CD4-positive, alpha-beta T cell treated with Interleukin-4 for 1 hour (primary cell): ENCODE data around the gene NEK3.
"Not testable (repeated sequence)": the region's sequence is repeated elsewhere in the genome, so short reads cannot be mapped to it uniquely, and the experiment has no call there.

Experiments used
- DNase-seq, 2 donors: peaks; one replicate each; pipeline ENCODE4 v3.0.0-alpha.2; 2020 to 2022

Gene NEK3

GRCh38 chr13:52165411-52165810 lies 6.0 kb upstream of the NEK3 start:
- DNase-seq = no peak

GRCh38 chr13:52164989-52165388 lies 5.6 kb upstream of the NEK3 start:
- no peak for DNase-seq

GRCh38 chr13:52163878-52164277 lies 4.5 kb upstream of the NEK3 start:
- not testable (repeated sequence) for DNase-seq

GRCh38 chr13:52162279-52163101 lies 3.1 kb upstream of the NEK3 start:
- DNase-seq = no peak

- no peak for DNase-seq
Measured at GRCh38 chr13:52161181-52161646, 1.8 kb upstream of the NEK3 start.

GRCh38 chr13:52160506-52160905 lies 1.1 kb upstream of the NEK3 start:
- DNase-seq = no peak

- DNase-seq = no peak
Measured at GRCh38 chr13:52160053-52160452, 656 bp upstream of the NEK3 start.

- DNase-seq = peak in 1 of 2 donors; percentile 13
Measured at GRCh38 chr13:52158629-52159158, 703 bp downstream of the NEK3 start.

- DNase-seq = no peak
Measured at GRCh38 chr13:52156724-52157261, 2.6 kb downstream of the NEK3 start.

GRCh38 chr13:52155177-52155576 lies 4.2 kb downstream of the NEK3 start:
- no peak for DNase-seq

- no peak for DNase-seq
Measured at GRCh38 chr13:52147225-52147624, 12.2 kb downstream of the NEK3 start.

GRCh38 chr13:52141299-52141698 lies 18.1 kb downstream of the NEK3 start:
- DNase-seq = no peak

- DNase-seq = no peak
Measured at GRCh38 chr13:52137489-52137888, 21.9 kb downstream of the NEK3 start.

GRCh38 chr13:52136763-52137162 lies 22.6 kb downstream of the NEK3 start:
- no peak for DNase-seq

GRCh38 chr13:52130641-52131040 lies 28.8 kb downstream of the NEK3 start:
- DNase-seq = no peak

GRCh38 chr13:52128714-52129700 lies 30.4 kb downstream of the NEK3 start, which contains the start of gene NEK5:
Gene NEK5, minus strand, starts transcription at chr13:52129073. Its CDS starts 1,591 bp downstream, at chr13:52127482.
- peak; percentile 27 to 41 for DNase-seq

- DNase-seq = peak; percentile 60 to 73
Measured at GRCh38 chr13:52127783-52128702, 31.4 kb downstream of the NEK3 start.

GRCh38 chr13:52127378-52127777 lies 32.0 kb downstream of the NEK3 start:
- DNase-seq = no peak

GRCh38 chr13:52125547-52125946 lies 33.9 kb downstream of the NEK3 start:
- no peak for DNase-seq

- DNase-seq = no peak
Measured at GRCh38 chr13:52118595-52118994, 40.8 kb downstream of the NEK3 start.

- DNase-seq = no peak
Measured at GRCh38 chr13:52118095-52118494, 41.3 kb downstream of the NEK3 start.

GRCh38 chr13:52112591-52112990 lies 46.8 kb downstream of the NEK3 start:
- DNase-seq = no peak
